IPS DF 19.7 (cell line): ENCODE results near the gene WDR35.
"Not testable (repeated sequence)": the region's sequence is repeated elsewhere in the genome, so short reads cannot be mapped to it uniquely, and the experiment has no call there.

Experiments
- DNase-seq: peaks from one replicate; pipeline ENCODE4 v3.0.0-alpha.2; 2013; ENCODE audit warnings: low read depth, low spot score

The WDR35 gene

DNA sequence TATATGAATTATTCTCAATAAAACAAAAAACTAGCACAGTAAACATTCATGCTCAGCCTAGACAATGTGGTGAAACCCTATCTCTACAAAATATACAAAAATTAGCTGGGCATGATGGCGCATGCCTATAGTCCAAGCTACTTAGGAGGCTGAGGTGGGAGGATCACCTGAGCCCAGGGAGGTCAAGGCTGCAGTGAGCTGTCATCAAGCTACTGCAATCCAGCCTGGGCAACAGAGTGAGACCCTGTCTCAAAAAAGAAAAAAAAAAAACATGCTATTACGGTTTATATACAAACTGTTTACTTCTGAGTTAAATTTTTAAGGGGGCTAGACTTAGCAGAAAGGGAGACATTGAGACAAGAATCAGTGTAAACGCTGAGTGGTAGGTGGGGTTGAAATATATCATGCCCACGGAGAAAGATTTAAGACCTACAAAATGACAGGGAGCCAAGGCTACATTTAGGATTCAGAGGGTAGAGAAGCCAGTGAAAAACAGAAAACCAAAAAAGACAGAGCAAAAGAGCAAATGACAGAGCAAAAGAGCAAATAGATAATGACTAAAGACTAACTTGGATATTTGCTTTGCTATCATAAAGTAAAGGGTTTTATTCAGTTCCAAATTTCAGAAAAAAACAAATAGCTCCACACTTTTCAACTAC, 95.6 kb downstream of the WDR35 start:
- no peak for DNase-seq

- DNase-seq: no peak
These were observed 96.3 kb downstream of the WDR35 start for GRCh38 chr2:19893520-19894133.

- not testable (repeated sequence) for DNase-seq
These were observed 97.9 kb downstream of the WDR35 start for GRCh38 chr2:19891971-19892370.

DNA sequence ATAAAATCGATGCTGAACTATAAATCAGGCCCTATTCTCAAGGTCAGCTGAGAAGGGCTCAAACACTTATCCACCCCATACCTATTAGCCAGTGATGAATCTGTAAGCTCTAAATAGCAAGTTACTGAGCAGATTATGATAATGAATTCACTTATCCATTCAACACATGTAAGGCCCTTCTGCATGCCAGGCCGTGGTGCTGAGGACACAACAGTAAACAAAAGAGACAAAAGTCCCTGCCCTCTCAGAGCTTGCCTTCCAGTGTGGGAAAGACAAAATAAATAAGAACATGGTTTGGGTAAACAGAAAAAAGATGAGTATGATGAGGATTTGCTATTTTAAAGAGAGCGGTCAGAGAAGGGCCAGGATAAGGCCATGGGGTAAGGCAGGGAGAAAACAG, 99.8 kb downstream of the WDR35 start:
- DNase-seq: no peak

- DNase-seq: no peak
These were observed 101.1 kb downstream of the WDR35 start for GRCh38 chr2:19888831-19889230.

- DNase-seq: no peak
These were observed 102.4 kb downstream of the WDR35 start for GRCh38 chr2:19887510-19887909.

- DNase-seq: no peak
These were observed 103.6 kb downstream of the WDR35 start for GRCh38 chr2:19886261-19886660.

DNA sequence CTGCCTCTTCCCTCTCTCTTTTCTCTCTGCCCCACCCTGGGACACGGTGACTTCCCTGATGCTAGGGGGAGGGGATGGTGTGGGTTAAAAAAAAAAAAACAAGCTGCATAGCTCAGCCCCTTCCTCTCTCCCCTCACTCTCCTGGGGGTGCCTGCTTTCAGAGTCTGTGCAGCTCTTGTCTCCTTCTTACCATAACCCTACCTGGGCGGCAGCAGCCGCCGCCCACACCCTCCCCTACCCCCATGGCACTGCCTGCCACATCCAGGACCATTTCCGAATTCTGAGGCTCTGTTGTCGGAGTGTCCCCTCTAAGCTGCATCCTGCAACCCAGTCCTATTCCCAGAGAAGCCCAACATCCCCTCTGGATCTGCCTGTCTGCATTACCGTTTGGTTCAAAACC, 104.1 kb downstream of the WDR35 start:
- no peak for DNase-seq

DNA sequence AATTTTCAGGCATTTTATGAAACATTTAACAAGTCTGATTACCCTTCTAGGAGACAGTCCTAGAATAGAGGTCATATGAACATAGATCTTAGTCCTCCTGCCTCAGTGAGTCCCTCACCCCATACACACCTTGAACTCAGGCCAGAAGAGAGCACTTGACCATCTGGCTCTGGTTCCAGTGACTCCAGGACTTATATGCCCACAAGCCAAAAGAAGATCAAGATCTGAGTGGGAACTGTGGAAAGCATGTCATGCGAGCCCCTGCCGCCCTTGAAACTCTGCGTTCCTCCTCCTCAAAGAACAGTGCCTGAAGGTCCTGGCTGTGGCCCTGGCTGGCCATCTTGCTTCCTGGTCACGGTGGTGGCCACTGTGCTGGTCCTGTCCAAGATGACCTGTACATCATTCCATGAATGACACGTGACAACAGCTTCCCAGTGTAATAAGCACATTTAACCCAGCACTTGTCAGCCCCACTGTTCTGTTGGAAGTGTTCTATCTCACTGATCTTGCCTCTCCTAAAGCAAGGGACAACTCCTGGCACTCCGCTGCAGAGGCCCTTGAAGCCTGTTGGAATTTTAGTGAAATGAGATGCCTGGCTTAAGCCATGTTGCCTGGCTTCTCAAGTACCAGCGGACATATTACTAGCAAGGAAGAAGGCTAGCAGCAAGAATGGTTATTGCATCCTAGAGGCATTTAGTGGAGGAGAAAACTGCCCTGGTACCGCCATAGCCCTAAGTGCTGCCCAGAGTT, 105.8 kb downstream of the WDR35 start:
- DNase-seq: no peak

- DNase-seq: no peak
These were observed 106.4 kb downstream of the WDR35 start for GRCh38 chr2:19883486-19883885.

DNA sequence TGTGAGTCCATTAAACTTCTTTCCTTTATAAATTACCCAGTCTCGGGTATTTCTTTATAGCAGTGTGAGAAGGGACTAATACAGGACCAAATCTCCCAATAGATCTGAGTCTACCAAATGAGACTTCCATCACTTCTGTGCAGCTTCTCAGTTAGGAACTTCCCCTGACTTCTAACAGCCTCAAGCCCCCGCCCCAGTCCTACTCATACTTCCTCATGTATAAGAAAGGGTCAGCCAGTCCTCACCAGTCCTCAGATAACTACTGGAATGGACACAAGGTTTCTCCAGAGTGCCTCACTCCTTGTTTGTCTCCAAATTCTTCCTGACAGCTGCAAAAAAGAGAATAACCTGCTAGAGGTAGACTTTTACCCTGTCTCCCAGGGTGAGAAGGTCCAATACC, 107.6 kb downstream of the WDR35 start:
- DNase-seq: no peak

DNA sequence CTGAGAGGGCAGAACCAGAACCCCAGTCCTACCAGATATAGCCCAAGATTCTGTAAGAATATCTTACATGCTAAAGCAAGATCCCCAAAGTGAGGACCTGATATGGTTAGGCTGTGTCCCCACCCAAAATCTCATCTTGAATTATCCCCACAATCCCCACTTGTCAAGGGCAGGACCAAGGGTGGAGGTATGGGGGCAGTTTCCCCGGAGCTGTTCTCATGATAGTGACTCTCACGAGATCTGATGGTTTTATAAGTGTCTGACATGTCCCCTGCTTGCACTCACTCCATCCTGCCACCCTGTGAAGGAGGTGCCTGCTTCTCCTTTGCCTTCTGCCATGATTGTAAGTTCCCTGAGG, 108.0 kb downstream of the WDR35 start:
- DNase-seq: no peak

GRCh38 chr2:19881221-19881907, 108.5 kb downstream of the WDR35 start:
- no peak for DNase-seq

DNA sequence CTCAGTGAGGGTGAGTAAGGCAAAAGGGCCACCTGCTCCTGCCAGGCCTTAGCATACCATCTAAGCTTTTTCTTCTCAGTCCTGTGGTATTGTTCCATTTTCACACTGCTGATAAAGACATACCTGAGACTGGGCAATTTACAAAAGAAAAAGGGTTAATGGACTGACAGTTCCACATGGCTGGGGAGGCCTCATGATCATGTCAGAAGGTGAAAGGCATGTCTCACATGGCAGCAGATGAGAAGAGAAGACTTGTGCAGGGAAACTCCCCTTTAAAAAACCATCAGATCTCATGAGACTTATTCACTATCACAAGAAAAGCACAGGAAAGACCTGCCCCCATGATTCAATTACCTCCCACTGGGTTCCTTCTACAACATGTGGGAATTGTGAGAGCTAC, 109.7 kb downstream of the WDR35 start:
- not testable (repeated sequence) for DNase-seq

- no peak for DNase-seq
These were observed 110.8 kb downstream of the WDR35 start for GRCh38 chr2:19879120-19879519.

- DNase-seq: no peak
These were observed 111.4 kb downstream of the WDR35 start for GRCh38 chr2:19878268-19879046.

DNA sequence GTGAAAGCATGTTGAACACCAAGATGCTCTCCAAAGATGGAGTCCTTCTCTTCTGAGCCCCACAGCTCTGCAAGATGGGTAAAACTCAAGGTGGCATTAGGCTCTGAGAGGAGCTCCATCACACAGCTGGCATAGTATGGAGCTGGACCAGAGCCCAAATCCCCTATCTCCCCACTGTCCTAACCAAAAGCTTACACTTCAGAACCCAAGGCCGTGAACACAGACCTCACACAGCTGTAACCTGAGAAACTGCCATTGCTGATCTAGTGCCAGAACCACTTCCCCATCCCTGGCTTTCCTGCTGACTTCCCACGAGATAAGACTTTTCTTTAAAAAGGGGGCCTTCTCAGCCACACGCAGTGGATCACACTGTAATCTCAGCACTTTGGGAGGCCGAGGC, 113.2 kb downstream of the WDR35 start:
- no peak for DNase-seq

- no peak for DNase-seq
These were observed 114.6 kb downstream of the WDR35 start for GRCh38 chr2:19875280-19875679.

DNA sequence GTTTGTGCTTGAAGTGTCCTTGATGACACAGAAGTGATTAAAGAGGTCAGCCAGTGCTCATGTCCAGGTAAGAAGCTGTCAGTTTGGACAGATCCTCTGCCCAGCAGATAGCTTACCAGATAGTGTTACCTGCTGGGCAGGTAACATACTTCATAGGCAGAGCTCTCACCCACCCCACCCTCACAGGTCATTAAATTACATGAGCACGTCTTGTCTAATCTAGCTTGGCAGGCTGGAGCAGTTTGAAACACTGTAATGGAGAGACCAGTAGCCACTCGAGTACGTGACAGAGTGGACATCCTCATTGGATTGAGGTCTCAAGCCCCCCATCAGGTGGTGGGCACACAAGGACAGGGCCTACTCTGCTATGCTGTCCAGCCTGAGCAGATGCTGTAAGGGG, 115.2 kb downstream of the WDR35 start:
- no peak for DNase-seq

DNA sequence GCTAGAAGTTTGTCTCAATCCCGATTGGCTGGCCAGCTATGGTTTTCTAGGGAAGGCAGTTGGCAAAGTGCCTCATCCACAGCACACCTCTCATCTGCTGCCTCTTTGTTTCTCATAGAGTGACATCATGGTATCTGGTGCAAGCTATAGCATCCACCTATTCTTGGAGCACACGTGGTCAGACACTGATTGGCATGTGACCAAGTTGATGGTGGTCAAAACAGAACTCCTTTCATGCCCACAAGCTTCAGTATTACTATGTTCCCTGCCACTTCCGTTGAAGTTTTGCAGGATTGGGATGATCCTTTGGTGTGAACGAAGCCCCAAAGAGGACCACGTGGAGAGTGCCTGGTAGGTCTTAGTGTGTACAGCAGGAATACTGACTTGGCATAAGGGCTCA, 116.9 kb downstream of the WDR35 start:
- no peak for DNase-seq

DNA sequence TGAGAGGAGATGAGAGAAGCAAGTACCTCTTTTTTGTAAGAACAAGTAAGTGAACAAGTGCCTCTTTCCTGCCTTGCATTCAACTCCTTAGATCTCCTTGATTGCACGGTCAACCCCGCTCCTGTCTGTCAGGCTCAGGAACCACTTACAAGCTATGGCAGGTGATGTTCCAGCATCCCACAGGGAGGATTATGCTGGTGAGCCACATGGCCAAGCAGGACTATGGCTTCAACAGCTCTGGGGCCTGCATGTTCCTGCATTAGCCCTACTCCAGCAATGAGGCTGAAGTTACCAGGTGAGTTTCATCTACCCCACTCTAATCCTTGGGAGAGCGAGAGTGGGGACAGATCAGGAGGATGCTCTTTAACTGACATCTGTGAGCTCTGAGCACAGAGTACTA, 117.6 kb downstream of the WDR35 start:
- no peak for DNase-seq

DNA sequence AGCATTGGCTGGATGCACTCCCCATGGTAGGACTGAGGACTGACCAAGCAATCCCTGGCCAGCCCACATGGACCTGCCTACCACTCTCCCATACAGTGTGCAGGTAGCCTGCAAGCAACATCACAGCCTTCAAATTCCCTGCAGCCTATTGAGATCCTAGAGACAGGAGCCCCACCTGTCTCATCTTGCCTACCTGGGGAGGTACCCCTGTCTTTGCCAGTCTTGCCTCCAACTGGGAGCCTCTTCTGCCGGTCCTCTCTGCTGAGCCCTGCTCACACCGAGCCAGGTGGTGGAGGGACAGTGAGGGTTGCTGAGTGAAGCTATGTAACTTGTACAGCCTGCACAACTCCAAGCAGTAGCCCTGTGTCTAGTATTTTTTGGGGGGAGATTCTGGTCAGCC, 118.1 kb downstream of the WDR35 start:
- DNase-seq: no peak
